ENCODE measurements around the gene RND3.

- TF ChIP-seq CTCF (IDR thresholded peaks at IDR 0.05) (no peak), POLR2A (IDR thresholded peaks at IDR 0.05) (no peak)
These were observed 47.7 kb upstream of the RND3 start for GRCh38 chr2:150535176-150535575.

Measured in body of pancreas (tissue), 4 donors.